ENCODE results near the gene OPTC. TPM values are rescaled to one million over a fixed set of nuclear protein-coding genes. Genes with fewer than 3 reads are reported as not detected.

OPTC gene
- total and polyA plus RNA-seq, 9 of the 15 experiments (the other 6 are each of a cell fraction or from before 2014, with no cell fraction given): not detected

DNA sequence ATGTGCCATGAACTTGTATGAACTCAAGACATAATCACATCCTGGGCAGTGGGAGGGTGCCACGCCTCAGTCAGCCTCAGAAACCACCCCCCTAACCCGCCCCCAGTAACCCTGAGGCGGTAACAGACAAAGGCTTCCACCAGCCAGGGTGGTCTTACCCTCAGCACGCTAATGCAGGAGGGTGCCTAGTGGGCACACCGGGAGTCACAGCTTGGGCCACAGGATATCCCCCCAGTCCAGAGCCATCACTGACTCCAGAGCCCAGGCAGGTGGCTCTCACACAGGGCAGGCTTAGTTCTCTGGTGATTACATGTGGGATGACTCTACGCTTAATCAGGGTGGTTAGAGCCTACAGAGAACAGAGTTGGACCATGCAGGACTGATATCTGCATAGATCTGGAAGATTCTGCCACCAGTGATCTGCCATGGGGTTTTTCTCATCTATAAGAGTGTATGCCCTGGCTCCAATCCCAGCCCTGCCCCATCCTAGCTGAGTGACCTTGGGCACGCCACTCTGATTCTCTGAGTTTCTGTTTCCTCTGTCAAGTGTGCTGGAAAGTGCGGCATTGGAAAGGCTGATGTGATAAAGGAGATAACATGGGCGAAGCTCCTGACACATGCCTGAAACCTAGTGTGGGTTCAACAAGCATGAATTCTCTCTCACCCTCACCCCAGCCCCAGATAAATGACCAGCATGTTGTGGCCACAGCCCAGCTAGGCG is 27.3 kb downstream of the OPTC start (continued):
- TF ChIP-seq, protein P1, sequence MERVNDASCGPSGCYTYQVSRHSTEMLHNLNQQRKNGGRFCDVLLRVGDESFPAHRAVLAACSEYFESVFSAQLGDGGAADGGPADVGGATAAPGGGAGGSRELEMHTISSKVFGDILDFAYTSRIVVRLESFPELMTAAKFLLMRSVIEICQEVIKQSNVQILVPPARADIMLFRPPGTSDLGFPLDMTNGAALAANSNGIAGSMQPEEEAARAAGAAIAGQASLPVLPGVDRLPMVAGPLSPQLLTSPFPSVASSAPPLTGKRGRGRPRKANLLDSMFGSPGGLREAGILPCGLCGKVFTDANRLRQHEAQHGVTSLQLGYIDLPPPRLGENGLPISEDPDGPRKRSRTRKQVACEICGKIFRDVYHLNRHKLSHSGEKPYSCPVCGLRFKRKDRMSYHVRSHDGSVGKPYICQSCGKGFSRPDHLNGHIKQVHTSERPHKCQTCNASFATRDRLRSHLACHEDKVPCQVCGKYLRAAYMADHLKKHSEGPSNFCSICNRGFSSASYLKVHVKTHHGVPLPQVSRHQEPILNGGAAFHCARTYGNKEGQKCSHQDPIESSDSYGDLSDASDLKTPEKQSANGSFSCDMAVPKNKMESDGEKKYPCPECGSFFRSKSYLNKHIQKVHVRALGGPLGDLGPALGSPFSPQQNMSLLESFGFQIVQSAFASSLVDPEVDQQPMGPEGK (CRISPR knock-in tag; IDR thresholded peaks at IDR 0.05; ENCODE audit: borderline replicate concordance): no peak
- TF ChIP-seq MCM3 (IDR thresholded peaks at IDR 0.05) (no peak), ZNF263 (CRISPR knock-in tag; IDR thresholded peaks at IDR 0.05; ENCODE audit: borderline replicate concordance) (no peak), ZNF217 (CRISPR knock-in tag; IDR thresholded peaks at IDR 0.05) (no peak), NR2C1 (IDR thresholded peaks at IDR 0.05) (no peak), NR2C1 (tag; IDR thresholded peaks at IDR 0.05) (no peak), ILF3 (IDR thresholded peaks at IDR 0.05; ENCODE audit: borderline replicate concordance) (no peak)
- TF ChIP-seq, protein P2, sequence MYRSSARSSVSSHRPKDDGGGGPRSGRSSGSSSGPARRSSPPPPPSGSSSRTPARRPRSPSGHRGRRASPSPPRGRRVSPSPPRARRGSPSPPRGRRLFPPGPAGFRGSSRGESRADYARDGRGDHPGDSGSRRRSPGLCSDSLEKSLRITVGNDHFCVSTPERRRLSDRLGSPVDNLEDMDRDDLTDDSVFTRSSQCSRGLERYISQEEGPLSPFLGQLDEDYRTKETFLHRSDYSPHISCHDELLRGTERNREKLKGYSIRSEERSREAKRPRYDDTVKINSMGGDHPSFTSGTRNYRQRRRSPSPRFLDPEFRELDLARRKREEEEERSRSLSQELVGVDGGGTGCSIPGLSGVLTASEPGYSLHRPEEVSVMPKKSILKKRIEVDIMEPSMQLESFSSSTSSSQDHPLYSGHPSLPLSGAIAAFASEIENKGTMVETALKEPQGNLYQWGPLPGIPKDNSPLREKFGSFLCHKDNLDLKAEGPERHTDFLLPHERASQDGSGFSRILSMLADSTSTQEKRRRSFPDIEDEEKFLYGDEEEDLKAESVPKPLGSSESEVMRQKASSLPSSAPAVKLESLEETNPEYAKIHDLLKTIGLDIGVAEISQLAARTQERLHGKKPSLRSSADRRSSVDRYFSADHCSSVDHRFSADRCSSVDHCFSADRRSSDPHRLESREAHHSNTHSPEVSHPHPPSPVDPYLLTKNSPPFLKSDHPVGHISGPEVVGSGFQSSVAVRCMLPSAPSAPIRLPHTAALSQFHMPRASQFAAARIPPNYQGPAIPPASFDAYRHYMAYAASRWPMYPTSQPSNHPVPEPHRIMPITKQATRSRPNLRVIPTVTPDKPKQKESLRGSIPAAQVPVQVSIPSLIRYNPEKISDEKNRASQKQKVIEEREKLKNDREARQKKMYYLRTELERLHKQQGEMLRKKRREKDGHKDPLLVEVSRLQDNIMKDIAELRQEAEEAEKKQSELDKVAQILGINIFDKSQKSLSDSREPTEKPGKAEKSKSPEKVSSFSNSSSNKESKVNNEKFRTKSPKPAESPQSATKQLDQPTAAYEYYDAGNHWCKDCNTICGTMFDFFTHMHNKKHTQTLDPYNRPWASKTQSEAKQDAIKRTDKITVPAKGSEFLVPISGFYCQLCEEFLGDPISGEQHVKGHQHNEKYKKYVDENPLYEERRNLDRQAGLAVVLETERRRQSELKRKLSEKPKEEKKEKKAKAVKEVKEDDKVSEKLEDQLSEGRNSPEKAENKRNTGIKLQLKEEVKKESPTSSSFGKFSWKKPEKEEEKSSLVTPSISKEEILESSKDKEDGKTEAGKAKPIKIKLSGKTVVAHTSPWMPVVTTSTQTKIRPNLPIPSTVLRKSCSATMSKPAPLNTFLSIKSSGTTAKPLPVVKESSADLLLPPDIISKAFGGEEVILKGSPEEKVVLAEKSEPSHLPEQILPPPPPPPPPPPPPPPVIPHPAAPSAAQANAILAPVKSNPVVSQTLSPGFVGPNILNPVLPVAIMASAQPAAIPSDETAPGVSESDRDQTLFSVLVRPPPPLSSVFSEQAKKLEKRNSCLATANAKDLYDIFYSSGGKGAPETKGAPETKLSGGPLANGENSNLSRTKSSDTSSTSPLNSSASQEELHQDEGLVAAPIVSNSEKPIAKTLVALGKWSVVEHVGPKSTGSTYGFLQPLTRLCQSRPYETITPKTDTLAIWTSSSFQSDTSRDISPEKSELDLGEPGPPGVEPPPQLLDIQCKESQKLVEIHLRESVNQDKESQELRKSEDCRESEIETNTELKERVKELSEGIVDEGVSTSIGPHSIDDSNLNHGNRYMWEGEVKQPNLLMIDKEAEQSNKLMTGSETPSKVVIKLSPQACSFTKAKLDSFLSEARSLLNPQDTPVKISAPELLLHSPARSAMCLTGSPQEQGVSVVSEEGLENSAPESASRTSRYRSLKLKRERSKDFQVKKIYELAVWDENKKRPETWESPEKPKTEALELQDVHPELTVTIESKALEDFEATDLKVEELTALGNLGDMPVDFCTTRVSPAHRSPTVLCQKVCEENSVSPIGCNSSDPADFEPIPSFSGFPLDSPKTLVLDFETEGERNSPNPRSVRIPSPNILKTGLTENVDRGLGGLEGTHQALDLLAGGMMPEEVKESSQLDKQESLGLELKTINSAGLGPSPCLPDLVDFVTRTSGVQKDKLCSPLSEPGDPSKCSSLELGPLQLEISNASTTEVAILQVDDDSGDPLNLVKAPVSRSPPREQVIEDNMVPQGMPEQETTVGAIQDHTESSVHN (IDR thresholded peaks at IDR 0.05; ENCODE audit: borderline replicate concordance in 1 of 2, low read depth in 1 of 2): no peak

Measured in K562 (cell line).